Epithelial cell of proximal tubule (primary cell): ENCODE data around the gene GPR3. TPM values are rescaled to one million over a fixed set of nuclear protein-coding genes. Genes with fewer than 3 reads are reported as not detected.

Experiments
- DNase-seq: peaks from one replicate; pipeline ENCODE4 v3.0.0-alpha.2; 2011; ENCODE audit warnings: low read depth
- H3K4me3 ChIP-seq: 2 replicates; pipeline ENCODE4 v1.5.1; 2011; ENCODE audit warnings: low read depth, mild to moderate bottlenecking, low read length
- total RNA-seq: library from RNA; depleted of rRNA; stranded (reverse); fragments of >200 nt; gene quantifications from 2 replicates; pipeline ENCODE4 v1.2.3, GENCODE V29; 2015
- TF ChIP-seq, protein P1 (sequence below): conservative IDR thresholded peaks from 2 replicates; pipeline ENCODE4 v1.5.1; 2012; ENCODE audit warnings: low read depth, mild to moderate bottlenecking, low read length

Gene GPR3
- total RNA-seq, 1 donor from 2014 or later = 3.0 TPM

- TF ChIP-seq, protein P1, sequence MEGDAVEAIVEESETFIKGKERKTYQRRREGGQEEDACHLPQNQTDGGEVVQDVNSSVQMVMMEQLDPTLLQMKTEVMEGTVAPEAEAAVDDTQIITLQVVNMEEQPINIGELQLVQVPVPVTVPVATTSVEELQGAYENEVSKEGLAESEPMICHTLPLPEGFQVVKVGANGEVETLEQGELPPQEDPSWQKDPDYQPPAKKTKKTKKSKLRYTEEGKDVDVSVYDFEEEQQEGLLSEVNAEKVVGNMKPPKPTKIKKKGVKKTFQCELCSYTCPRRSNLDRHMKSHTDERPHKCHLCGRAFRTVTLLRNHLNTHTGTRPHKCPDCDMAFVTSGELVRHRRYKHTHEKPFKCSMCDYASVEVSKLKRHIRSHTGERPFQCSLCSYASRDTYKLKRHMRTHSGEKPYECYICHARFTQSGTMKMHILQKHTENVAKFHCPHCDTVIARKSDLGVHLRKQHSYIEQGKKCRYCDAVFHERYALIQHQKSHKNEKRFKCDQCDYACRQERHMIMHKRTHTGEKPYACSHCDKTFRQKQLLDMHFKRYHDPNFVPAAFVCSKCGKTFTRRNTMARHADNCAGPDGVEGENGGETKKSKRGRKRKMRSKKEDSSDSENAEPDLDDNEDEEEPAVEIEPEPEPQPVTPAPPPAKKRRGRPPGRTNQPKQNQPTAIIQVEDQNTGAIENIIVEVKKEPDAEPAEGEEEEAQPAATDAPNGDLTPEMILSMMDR = no peak
- DNase-seq = peak; percentile 63
- H3K4me3 ChIP-seq = no peak overlapping the region
Measured at GRCh38 chr1:27418326-27419185, 26.1 kb downstream of the GPR3 start.

DNA sequence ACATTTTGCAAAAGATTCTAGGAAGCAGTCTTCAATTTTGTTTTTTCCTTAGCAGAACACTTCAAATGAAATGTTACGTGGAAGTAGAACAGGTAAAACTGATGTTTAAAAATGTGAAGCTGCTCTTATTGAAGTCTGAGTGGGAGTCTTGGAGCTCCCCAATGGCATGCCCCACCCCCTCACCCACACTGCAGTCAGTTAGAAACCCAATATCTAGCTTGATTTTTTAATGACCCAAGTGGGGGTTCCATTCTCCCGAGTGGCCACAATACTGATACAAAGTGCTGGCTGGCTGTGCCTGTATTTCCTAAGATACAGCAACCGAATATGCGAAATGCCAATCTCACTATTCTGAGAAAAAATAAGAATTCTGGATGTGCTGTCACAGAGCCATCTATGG lies 31.3 kb downstream of the GPR3 start:
- no peak for DNase-seq
- TF ChIP-seq, protein P1 = no peak

GRCh38 chr1:27427329-27427728 lies 34.9 kb downstream of the GPR3 start:
- H3K4me3 ChIP-seq = no peak overlapping the region
- TF ChIP-seq, protein P1 = no peak
- no peak for DNase-seq

More for the DNA sequence above, 31.3 kb downstream of the GPR3 start:
- H3K4me3 ChIP-seq = no peak overlapping the region

- TF ChIP-seq, protein P1 = no peak
- DNase-seq = no peak
- no peak overlapping the region for H3K4me3 ChIP-seq
Measured at GRCh38 chr1:27427816-27428315, 35.4 kb downstream of the GPR3 start.

- TF ChIP-seq, protein P1 = no peak
- DNase-seq = no peak
Measured at GRCh38 chr1:27428316-27429028, 36.0 kb downstream of the GPR3 start.

DNA sequence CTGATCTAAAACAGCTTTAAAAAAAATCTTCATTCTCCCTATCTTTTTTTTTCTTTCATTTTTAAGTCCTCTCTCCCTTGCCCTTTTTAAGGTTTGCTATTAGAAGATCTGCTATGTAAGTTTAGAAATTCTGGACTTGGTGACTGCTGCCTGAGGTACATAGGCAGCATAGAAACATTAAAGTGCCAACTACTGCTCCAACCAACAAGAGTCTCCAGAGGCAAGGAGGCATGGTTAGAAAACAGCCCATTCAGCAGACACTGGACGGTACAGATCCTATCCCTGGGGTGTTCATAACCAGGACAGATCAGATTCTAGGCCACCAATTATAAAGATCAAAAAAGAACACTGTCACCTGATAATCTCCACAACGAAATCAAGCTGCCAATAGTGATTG lies 36.6 kb downstream of the GPR3 start:
- TF ChIP-seq, protein P1 = no peak
- DNase-seq = no peak

More at GRCh38 chr1:27428316-27429028, 36.0 kb downstream of the GPR3 start:
- H3K4me3 ChIP-seq = no peak overlapping the region

More for the DNA sequence above, 36.6 kb downstream of the GPR3 start:
- H3K4me3 ChIP-seq = no peak overlapping the region
